ENCODE results near the gene ZBTB20. TPM values are rescaled to one million over a fixed set of nuclear protein-coding genes. Genes with fewer than 3 reads are reported as not detected.

Gene ZBTB20
- polyA plus RNA-seq, 1 donor from 2014 or later = 4.8 TPM

- Histone ChIP-seq H3K79me2 (replicated peaks; ENCODE audit: insufficient read depth, low read length) (no peaks in the 10 kb centered on the region), H2AFZ (ENCODE audit: low read depth, low read length) (no peak overlapping the region), H4K20me1 (ENCODE audit: insufficient read depth) (no peaks in the 10 kb centered on the region), H3K9me3 (ENCODE audit: low read length) (no peaks in the 10 kb centered on the region), H3K9ac (ENCODE audit: low read length) (no peak overlapping the region), H3F3A (ENCODE audit: insufficient read depth, low read length, poor library complexity, severe bottlenecking) (no peaks in the 10 kb centered on the region), H3K27ac (ENCODE audit: low read length) (no peak overlapping the region), H3K36me3 (ENCODE audit: insufficient read depth, low read length) (no peaks in the 10 kb centered on the region), H3K9me2 (ENCODE audit: insufficient read depth, low read length) (no peaks in the 10 kb centered on the region), H3K27me3 (ENCODE audit: insufficient read depth, low read depth, low read length) (no peaks in the 10 kb centered on the region), H3K4me3 (ENCODE audit: low read length) (no peak overlapping the region), H3K4me2 (ENCODE audit: low read length) (no peak overlapping the region)
- TF ChIP-seq TAF1 (IDR thresholded peaks at IDR 0.05; ENCODE audit: low read depth) (no peak), SMC3 (conservative IDR thresholded peaks at IDR 0.05; ENCODE audit: poor library complexity) (peak; percentile 50), MXI1 (conservative IDR thresholded peaks at IDR 0.05; ENCODE audit: poor library complexity, severe bottlenecking) (no peak), CTCF (IDR thresholded peaks at IDR 0.05; ENCODE audit: poor library complexity, severe bottlenecking) (peak; percentile 45), RAD21 (conservative IDR thresholded peaks at IDR 0.05) (peak; percentile 50)
Observed at GRCh38 chr3:115169808-115170207, 22.7 kb upstream of the ZBTB20 start.

GRCh38 chr3:115165701-115166100 is 18.6 kb upstream of the ZBTB20 start:
- no peak overlapping the region for H2AFZ ChIP-seq (ENCODE audit: low read depth, low read length)
- no peaks in the 10 kb centered on the region for H4K20me1 ChIP-seq (ENCODE audit: insufficient read depth)
- H3K9me3 ChIP-seq (ENCODE audit: low read length) = no peaks in the 10 kb centered on the region
- H3K36me3 ChIP-seq (ENCODE audit: insufficient read depth, low read length) = no peaks in the 10 kb centered on the region
- no peaks in the 10 kb centered on the region for H3K79me2 ChIP-seq (replicated peaks; ENCODE audit: insufficient read depth, low read length)
- no peaks in the 10 kb centered on the region for H3K9me2 ChIP-seq (ENCODE audit: insufficient read depth, low read length)
- H3K4me2 ChIP-seq (ENCODE audit: low read length) = no peak overlapping the region
- no peaks in the 10 kb centered on the region for H3F3A ChIP-seq (ENCODE audit: insufficient read depth, low read length, poor library complexity, severe bottlenecking)
- H3K4me3 ChIP-seq (ENCODE audit: low read length) = no peak overlapping the region
- TF ChIP-seq RAD21 (conservative IDR thresholded peaks at IDR 0.05) (no peak), POLR2AphosphoS5 (IDR thresholded peaks at IDR 0.05) (no peak), REST (IDR thresholded peaks at IDR 0.05; ENCODE audit: borderline replicate concordance) (no peak), SMC3 (conservative IDR thresholded peaks at IDR 0.05; ENCODE audit: poor library complexity) (no peak), CTCF (IDR thresholded peaks at IDR 0.05; ENCODE audit: poor library complexity, severe bottlenecking) (no peak), EZH2 (IDR thresholded peaks at IDR 0.05; ENCODE audit: borderline replicate concordance, insufficient read depth, low read length, poor library complexity, severe bottlenecking) (no peak), EP300 (conservative IDR thresholded peaks at IDR 0.05; ENCODE audit: poor library complexity, severe bottlenecking) (no peak), TAF1 (IDR thresholded peaks at IDR 0.05; ENCODE audit: low read depth) (no peak), MXI1 (conservative IDR thresholded peaks at IDR 0.05; ENCODE audit: poor library complexity, severe bottlenecking) (no peak)
- H3K27me3 ChIP-seq (ENCODE audit: insufficient read depth, low read depth, low read length) = no peaks in the 10 kb centered on the region
- H3K9ac ChIP-seq (ENCODE audit: low read length) = no peak overlapping the region
- no peak overlapping the region for H3K27ac ChIP-seq (ENCODE audit: low read length)

All from neural cell (in vitro differentiated cells).